Trophoblast cell (in vitro differentiated cells and primary cell): ENCODE results near the gene TTLL12.
A peak's percentile ranks its signal among the peaks of the same experiment; 100 is the strongest.
"Not testable (repeated sequence)": the region's sequence is repeated elsewhere in the genome, so short reads cannot be mapped to it uniquely, and the experiment has no call there.

Source experiments
- DNase-seq, 2 donors: peaks; one replicate each; pipeline ENCODE4 v3.0.0-alpha.2; 2016
- H2AFZ ChIP-seq: 2 replicates; pipeline ENCODE4 v1.6.1; 2013; ENCODE audit warnings: low read length, moderate library complexity, mild to moderate bottlenecking; ENCODE audit not compliant: insufficient read depth, poor library complexity
- H2AK5ac ChIP-seq: 2 replicates; pipeline ENCODE4 v1.6.1; 2013; ENCODE audit warnings: mild to moderate bottlenecking, low read length
- H2BK120ac ChIP-seq: 2 replicates; pipeline ENCODE4 v1.6.1; 2013; ENCODE audit warnings: low read length, mild to moderate bottlenecking, moderate library complexity; ENCODE audit not compliant: insufficient read depth, poor library complexity
- H2BK12ac ChIP-seq: 2 replicates; pipeline ENCODE4 v1.6.1; 2013; ENCODE audit warnings: mild to moderate bottlenecking, low read length, moderate library complexity
- H2BK5ac ChIP-seq: 2 replicates; pipeline ENCODE4 v1.6.1; 2013; ENCODE audit warnings: low read length, low read depth, moderate library complexity, mild to moderate bottlenecking; ENCODE audit not compliant: poor library complexity
- H3K14ac ChIP-seq: 2 replicates; pipeline ENCODE4 v1.6.1; 2013; ENCODE audit warnings: mild to moderate bottlenecking, low read length
- H3K18ac ChIP-seq: 2 replicates; pipeline ENCODE4 v1.6.1; 2013; ENCODE audit warnings: mild to moderate bottlenecking, low read length
- H3K23ac ChIP-seq: 2 replicates; pipeline ENCODE4 v1.6.1; 2013; ENCODE audit warnings: low read length
- H3K27ac ChIP-seq: 2 replicates; pipeline ENCODE4 v1.5.1; 2013; ENCODE audit warnings: low read depth, mild to moderate bottlenecking, inconsistent platforms, low read length, moderate library complexity
- H3K27me3 ChIP-seq: 2 replicates; pipeline ENCODE4 v1.6.1; 2013; ENCODE audit warnings: inconsistent platforms, mild to moderate bottlenecking, low read length, moderate library complexity; ENCODE audit not compliant: insufficient read depth
- H3K36me3 ChIP-seq, 2 experiments: 1 replicate in 1 of 2; 2 replicates in 1 of 2; pipeline ENCODE4 v1.6.1; 2013; ENCODE audit warnings: low read length in 2 of 2, mild to moderate bottlenecking in 2 of 2, moderate library complexity in 1 of 2; ENCODE audit not compliant: insufficient read depth in 2 of 2, control insufficient read depth in 1 of 2
- H3K4ac ChIP-seq: 2 replicates; pipeline ENCODE4 v1.6.1; 2013; ENCODE audit warnings: low read depth, mild to moderate bottlenecking, low read length, moderate library complexity
- H3K4me1 ChIP-seq, 2 experiments: 1 replicate in 1 of 2; 2 replicates in 1 of 2; pipeline ENCODE4 v1.6.1; 2013; ENCODE audit warnings: low read length in 2 of 2, mild to moderate bottlenecking in 2 of 2, moderate library complexity in 1 of 2; ENCODE audit not compliant: insufficient read depth in 2 of 2, control insufficient read depth in 1 of 2
- H3K4me2 ChIP-seq: 2 replicates; pipeline ENCODE4 v1.6.1; 2013; ENCODE audit warnings: inconsistent platforms, mild to moderate bottlenecking, low read length, moderate library complexity
- H3K4me3 ChIP-seq: 2 replicates; pipeline ENCODE4 v1.5.1; 2013; ENCODE audit warnings: mild to moderate bottlenecking, low read depth, low read length, inconsistent platforms
- H3K79me1 ChIP-seq: one replicate; pipeline ENCODE4 v1.6.1; 2013; ENCODE audit warnings: low read length
- H3K79me2 ChIP-seq: 2 replicates; pipeline ENCODE4 v1.6.1; 2013; ENCODE audit warnings: low read length, mild to moderate bottlenecking; ENCODE audit not compliant: control insufficient read depth, insufficient read depth, poor library complexity
- H3K9ac ChIP-seq: 2 replicates; pipeline ENCODE4 v1.6.1; 2013; ENCODE audit warnings: mild to moderate bottlenecking, low read length
- H3K9me3 ChIP-seq: 2 replicates; pipeline ENCODE4 v1.6.1; 2013; ENCODE audit warnings: low read depth, mild to moderate bottlenecking, control low read depth, inconsistent platforms, low read length; ENCODE audit not compliant: insufficient read depth
- H4K12ac ChIP-seq: 2 replicates; pipeline ENCODE4 v1.6.1; 2013; ENCODE audit warnings: low read depth, mild to moderate bottlenecking, low read length, moderate library complexity
- H4K8ac ChIP-seq: 2 replicates; pipeline ENCODE4 v1.6.1; 2013; ENCODE audit warnings: low read depth, mild to moderate bottlenecking, low read length, moderate library complexity
- H4K91ac ChIP-seq: one replicate; pipeline ENCODE4 v1.6.1; 2013; ENCODE audit warnings: low read depth, mild to moderate bottlenecking, low read length, moderate library complexity
- WGBS: extraction: QIAGEN DNeasy Blood & Tissue Kit; methylation state at CpG from one replicate; pipeline ENCODE4 v1.1.7; 2013; ENCODE audit warnings: missing lambda C conversion rate; ENCODE audit not compliant: insufficient read length, insufficient coverage; ENCODE audit errors: extremely low coverage; 5-methylcytosine and 5-hydroxymethylcytosine counted together

The TTLL12 gene

GRCh38 chr22:43150731-43151206 is 36.2 kb downstream of the TTLL12 start:
- WGBS: no CpG with 5 or more reads among the region's 15 CpGs
- Histone ChIP-seq H2BK120ac (no peak overlapping the region), H4K8ac (no peak overlapping the region), H3K4ac (no peak overlapping the region), H3K79me2 (no peaks in the 10 kb centered on the region), H3K27me3 (no peaks in the 10 kb centered on the region), H4K12ac (no peak overlapping the region), H3K4me2 (peak overlapping the region; percentile 53), H3K4me3 (no peak overlapping the region), H3K14ac (no peak overlapping the region), H3K18ac (no peak overlapping the region), H3K79me1 (no peaks in the 10 kb centered on the region), H2BK5ac (no peak overlapping the region), H3K36me3 (no peaks in the 10 kb centered on the region), H3K9ac (no peak overlapping the region), H3K4me1 (peaks cover 12 to 17% of the 10 kb centered on the region in 2 experiments), H3K27ac (no peak overlapping the region), H4K91ac (peak overlapping the region; percentile 11), H2AK5ac (peak overlapping the region; percentile 3), H2AFZ (peak overlapping the region; percentile 58), H3K23ac (no peak overlapping the region), H3K9me3 (no peaks in the 10 kb centered on the region), H2BK12ac (no peak overlapping the region)
- no peak for DNase-seq

- peaks cover 14 to 21% of the 10 kb centered on the region in 2 experiments for H3K4me1 ChIP-seq
- no peaks in the 10 kb centered on the region for H3K9me3 ChIP-seq
- no peaks in the 10 kb centered on the region for H3K36me3 ChIP-seq
- H3K27ac ChIP-seq: no peak overlapping the region
- no peak overlapping the region for H4K8ac ChIP-seq
- H2BK120ac ChIP-seq: no peak overlapping the region
- H2AK5ac ChIP-seq: no peak overlapping the region
- no peak overlapping the region for H3K9ac ChIP-seq
- no peak overlapping the region for H4K12ac ChIP-seq
- no peak overlapping the region for H3K4ac ChIP-seq
- no peak overlapping the region for H3K23ac ChIP-seq
- no peak overlapping the region for H3K18ac ChIP-seq
- no peak overlapping the region for H3K4me3 ChIP-seq
- H3K79me1 ChIP-seq: peaks cover 2% of the 10 kb centered on the region
- no CpG with 5 or more reads among the region's 6 CpGs for WGBS
- no peak overlapping the region for H2AFZ ChIP-seq
- no peak overlapping the region for H3K14ac ChIP-seq
- no peaks in the 10 kb centered on the region for H3K79me2 ChIP-seq
- no peak overlapping the region for H3K4me2 ChIP-seq
- H3K27me3 ChIP-seq: no peaks in the 10 kb centered on the region
- no peak for DNase-seq
- no peak overlapping the region for H2BK5ac ChIP-seq
- no peak overlapping the region for H4K91ac ChIP-seq
- H2BK12ac ChIP-seq: no peak overlapping the region
These were observed 38.4 kb downstream of the TTLL12 start for GRCh38 chr22:43148581-43148980.

GRCh38 chr22:43147821-43148220 is 39.1 kb downstream of the TTLL12 start:
- Histone ChIP-seq H4K12ac (no peak overlapping the region), H3K27ac (no peak overlapping the region), H2BK5ac (no peak overlapping the region), H3K4ac (no peak overlapping the region), H2BK12ac (no peak overlapping the region), H2AK5ac (no peak overlapping the region), H3K4me1 (peaks cover 14 to 23% of the 10 kb centered on the region in 2 experiments), H3K79me1 (peaks cover 6% of the 10 kb centered on the region), H3K14ac (no peak overlapping the region), H3K36me3 (no peaks in the 10 kb centered on the region), H2BK120ac (no peak overlapping the region), H4K91ac (no peak overlapping the region), H3K9ac (no peak overlapping the region), H3K18ac (no peak overlapping the region), H3K4me3 (no peak overlapping the region), H2AFZ (no peak overlapping the region), H3K9me3 (no peaks in the 10 kb centered on the region), H4K8ac (no peak overlapping the region), H3K23ac (no peak overlapping the region), H3K79me2 (peaks cover 2% of the 10 kb centered on the region), H3K4me2 (no peak overlapping the region), H3K27me3 (no peaks in the 10 kb centered on the region)
- peak in 1 of 2 donors; percentile 9 for DNase-seq
- WGBS: no CpG with 5 or more reads among the region's 8 CpGs

- DNase-seq: not testable (repeated sequence)
These were observed 40.6 kb downstream of the TTLL12 start for GRCh38 chr22:43146332-43146731.

More at GRCh38 chr22:43146332-43146731, 40.6 kb downstream of the TTLL12 start:
- not testable (repeated sequence) for H3K27me3 ChIP-seq, H2BK12ac ChIP-seq, H4K8ac ChIP-seq, H3K36me3 ChIP-seq, H3K79me2 ChIP-seq, H2AK5ac ChIP-seq, H3K27ac ChIP-seq, H3K14ac ChIP-seq, H2BK120ac ChIP-seq, H3K9ac ChIP-seq, H3K18ac ChIP-seq, H3K79me1 ChIP-seq, H3K23ac ChIP-seq, H3K4ac ChIP-seq, H3K4me2 ChIP-seq, H2AFZ ChIP-seq, H2BK5ac ChIP-seq, H4K12ac ChIP-seq, H3K9me3 ChIP-seq, H3K4me3 ChIP-seq, H4K91ac ChIP-seq
- H3K4me1 ChIP-seq: peaks cover 2 to 12% of the 10 kb centered on the region in 2 experiments
- no CpG with 5 or more reads among the region's 15 CpGs for WGBS
